RWPE1 (cell line): Measurements from ENCODE around the gene TBP.
"Not testable (repeated sequence)": the region's sequence is repeated elsewhere in the genome, so short reads cannot be mapped to it uniquely, and the experiment has no call there.

Experiments
- CTCF ChIA-PET: fragments of 350-600 bp; sonication (Branson Sonifier 250); formaldehyde crosslinking; extraction: SDS; loops from one replicate; lab custom pipeline; 2021; lab: Yijun Ruan, JAX
- POLR2A ChIA-PET: fragments of 400-600 bp; formaldehyde crosslinking; extraction: SDS; loops from one replicate; lab custom pipeline; 2020; ENCODE audit warnings: antibody characterized with exemption; ENCODE audit not compliant: low non-redundant PET; lab: Yijun Ruan, JAX
- DNase-seq: peaks from one replicate; pipeline ENCODE4 v3.0.0; 2012; ENCODE audit warnings: low spot score
- H3K27ac ChIP-seq: fragments of 450-650 bp; 2 replicates; pipeline ENCODE4 v1.5.1; 2017
- CTCF ChIP-seq: fragments of 450-650 bp; conservative IDR thresholded peaks from 2 replicates; pipeline ENCODE4 v1.5.1; 2017; ENCODE audit warnings: low read depth, mild to moderate bottlenecking

TBP gene

GRCh38 chr6:170590725-170591124, 36.6 kb downstream of the TBP start:
- no peak for TF ChIP-seq CTCF
- CTCF ChIA-PET: interaction anchor here (0.6 kb wide), 1 partner anchor 1924 kb away, joined by 3 read pairs; no protein-coding TSS in a partner anchor
- POLR2A ChIA-PET: no interaction called here
- no peak for DNase-seq
- no peak overlapping the region for H3K27ac ChIP-seq

GRCh38 chr6:170596426-170596825, 42.3 kb downstream of the TBP start:
- CTCF ChIA-PET: no interaction called here
- DNase-seq: no peak
- no peak for TF ChIP-seq CTCF
- POLR2A ChIA-PET: no interaction called here
- H3K27ac ChIP-seq: no peak overlapping the region

- no peak for TF ChIP-seq CTCF
- H3K27ac ChIP-seq: no peak overlapping the region
- ChIA-PET CTCF (interaction anchor here (0.6 kb wide), 1 partner anchor 13 kb away, joined by 3 read pairs; the partner anchor contains the start of gene PDCD2), POLR2A (no interaction called here)
- DNase-seq: no peak
These were observed 43.1 kb downstream of the TBP start for GRCh38 chr6:170597278-170597677.

- ChIA-PET POLR2A (no interaction called here), CTCF (no interaction called here)
- no peak overlapping the region for H3K27ac ChIP-seq
- no peak for DNase-seq
- no peak for TF ChIP-seq CTCF
These were observed 51.5 kb downstream of the TBP start for GRCh38 chr6:170605574-170606259.

- POLR2A ChIA-PET, CTCF ChIA-PET, DNase-seq, H3K27ac ChIP-seq: not testable (repeated sequence)
These were observed 55.1 kb downstream of the TBP start for GRCh38 chr6:170609225-170609624.

GRCh38 chr6:170612256-170612804, 58.2 kb downstream of the TBP start:
- DNase-seq, POLR2A ChIA-PET, H3K27ac ChIP-seq, CTCF ChIA-PET: not testable (repeated sequence)

GRCh38 chr6:170616020-170616554, 61.9 kb downstream of the TBP start:
- POLR2A ChIA-PET, CTCF ChIA-PET: not testable (repeated sequence)

More at GRCh38 chr6:170616020-170616554, 61.9 kb downstream of the TBP start:
- DNase-seq, H3K27ac ChIP-seq: not testable (repeated sequence)
